NCI-H146 (cell line): Measurements from ENCODE around the gene WDR48.

Source experiments
- DNase-seq: peaks from one replicate; lab custom pipeline; 2025; lab: John Stamatoyannopoulos, UW

Gene WDR48

GRCh38 chr3:39124876-39125840, 73.3 kb downstream of the WDR48 start:
- no peak for DNase-seq

- DNase-seq: no peak
Measured at GRCh38 chr3:39125841-39126500, 74.2 kb downstream of the WDR48 start.

- DNase-seq: no peak
Measured at GRCh38 chr3:39126532-39127071, 74.8 kb downstream of the WDR48 start.

- no peak for DNase-seq
Measured at GRCh38 chr3:39127269-39127907, 75.6 kb downstream of the WDR48 start.

GRCh38 chr3:39127908-39128304, 76.1 kb downstream of the WDR48 start:
- DNase-seq: no peak

- no peak for DNase-seq
Measured at GRCh38 chr3:39128951-39129350, 77.1 kb downstream of the WDR48 start.

GRCh38 chr3:39130026-39130425, 78.2 kb downstream of the WDR48 start:
- DNase-seq: no peak

- DNase-seq: no peak
Measured at GRCh38 chr3:39130693-39131265, 79.0 kb downstream of the WDR48 start.

GRCh38 chr3:39132096-39133092, 80.6 kb downstream of the WDR48 start:
- DNase-seq: no peak

- DNase-seq: no peak
Measured at GRCh38 chr3:39133093-39133490, 81.3 kb downstream of the WDR48 start.

GRCh38 chr3:39133822-39134221, 82.0 kb downstream of the WDR48 start:
- DNase-seq: no peak

- no peak for DNase-seq
Measured at GRCh38 chr3:39134305-39134704, 82.5 kb downstream of the WDR48 start.

- DNase-seq: no peak
Measured at GRCh38 chr3:39135170-39135805, 83.5 kb downstream of the WDR48 start.

- no peak for DNase-seq
Measured at GRCh38 chr3:39136533-39137434, 85.0 kb downstream of the WDR48 start.

- no peak for DNase-seq
Measured at GRCh38 chr3:39137435-39137936, 85.7 kb downstream of the WDR48 start.

GRCh38 chr3:39137991-39138803, 86.4 kb downstream of the WDR48 start:
- no peak for DNase-seq

- no peak for DNase-seq
Measured at GRCh38 chr3:39138804-39139415, 87.1 kb downstream of the WDR48 start.

GRCh38 chr3:39139442-39139841, 87.6 kb downstream of the WDR48 start:
- DNase-seq: no peak
